HK-2 (cell line): ENCODE results near the gene FRG2.
"Not testable (repeated sequence)": the region's sequence is repeated elsewhere in the genome, so short reads cannot be mapped to it uniquely, and the experiment has no call there.

Experiments
- DNase-seq: peaks from one replicate; pipeline ENCODE4 v3.0.0-alpha.2; 2018; ENCODE audit not compliant: unreplicated experiment

FRG2 gene

DNA sequence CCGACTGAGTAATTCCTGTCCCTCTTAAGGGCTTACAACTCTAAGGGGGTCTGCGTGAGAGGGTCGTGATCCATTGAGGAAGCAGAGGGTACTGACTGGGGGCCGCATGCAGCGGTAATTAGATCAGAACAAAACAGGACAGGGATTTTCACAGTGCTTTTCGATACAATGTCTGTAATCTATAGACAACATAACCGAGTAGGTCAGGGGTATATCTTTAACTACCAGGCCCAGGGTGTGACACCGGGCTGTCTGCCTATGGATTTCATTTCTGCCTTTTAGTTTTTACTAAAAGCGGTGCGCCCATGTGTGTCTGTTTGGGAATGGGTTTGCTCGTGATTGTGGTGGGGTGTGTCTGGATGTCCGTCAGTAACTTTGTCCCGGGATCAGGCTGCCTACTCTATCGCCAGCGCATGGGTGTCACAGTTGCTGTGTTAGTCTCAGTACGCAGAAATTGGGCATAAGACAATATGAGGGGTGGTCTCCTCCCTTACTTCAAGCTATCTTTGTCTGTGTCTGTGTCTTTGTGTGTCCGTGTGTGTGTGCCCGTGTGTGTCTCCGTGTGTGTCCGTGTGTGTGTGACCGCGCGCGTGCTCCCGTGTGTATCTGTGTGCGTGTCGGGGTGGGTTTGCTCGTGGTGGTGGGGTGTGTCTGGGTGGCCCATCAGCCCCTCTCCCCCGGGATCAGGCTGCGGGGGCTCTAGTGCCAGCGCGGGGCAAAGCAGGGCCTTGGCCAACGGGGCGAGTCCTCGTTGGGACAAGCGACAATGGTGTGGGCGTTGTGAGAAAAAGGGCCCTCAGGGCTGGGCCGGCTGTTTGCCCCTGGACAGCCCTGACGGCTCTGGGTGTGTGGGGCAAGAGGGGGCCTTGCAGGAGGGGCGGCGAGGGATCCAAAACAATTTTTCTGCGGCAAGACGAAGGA, 10.4 kb downstream of the FRG2 start:
- no peak for DNase-seq

DNA sequence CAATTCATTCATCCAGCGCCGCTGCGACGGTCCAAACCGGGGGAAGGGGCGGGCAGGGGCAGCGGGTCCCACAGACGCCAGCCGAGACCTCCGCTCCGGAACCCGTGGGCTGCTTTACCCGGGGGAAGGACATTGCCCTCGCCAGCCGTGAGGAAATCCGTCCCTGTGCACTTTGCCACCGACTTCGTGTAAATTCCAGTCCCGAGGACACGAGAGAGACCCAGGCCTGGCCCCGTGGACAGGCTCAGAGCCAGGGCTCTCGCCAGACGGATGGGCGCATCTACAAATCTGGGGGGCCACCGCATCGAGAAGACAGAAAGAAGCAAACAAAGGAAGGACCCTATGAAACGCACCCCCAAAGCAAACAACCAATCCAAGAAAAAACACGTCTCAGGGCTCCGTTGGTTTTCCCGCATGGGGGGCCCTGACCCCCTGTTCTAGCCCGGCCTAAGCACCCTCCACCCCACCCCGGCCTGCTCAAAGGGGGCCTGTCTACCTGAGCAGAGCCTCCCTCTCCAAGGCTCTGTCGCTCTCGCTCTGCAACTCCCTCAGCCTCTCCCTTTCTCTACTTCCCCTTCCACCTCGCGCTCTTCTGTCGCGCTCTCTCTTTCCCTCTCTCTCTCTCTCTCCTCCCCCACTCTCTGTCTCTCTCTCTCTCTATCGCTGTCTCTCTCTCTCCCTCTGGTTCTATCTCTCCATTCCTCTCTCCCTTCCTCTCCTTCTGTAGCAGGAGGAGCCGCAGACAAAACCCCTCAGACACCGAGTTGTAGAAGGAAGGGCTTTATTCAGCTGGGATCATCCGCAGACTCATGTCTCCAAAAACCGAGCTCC, 11.3 kb downstream of the FRG2 start:
- DNase-seq: no peak

- DNase-seq: peak; percentile 84
These were observed 12.1 kb downstream of the FRG2 start for GRCh38 chr4:190014771-190015537.

- not testable (repeated sequence) for DNase-seq
These were observed 37.1 kb downstream of the FRG2 start for GRCh38 chr4:189989941-189990340.

- no peak for DNase-seq
These were observed 38.1 kb downstream of the FRG2 start for GRCh38 chr4:189988877-189989431.

- not testable (repeated sequence) for DNase-seq
These were observed 41.3 kb downstream of the FRG2 start for GRCh38 chr4:189985651-189986243.

GRCh38 chr4:189984661-189985060, 42.4 kb downstream of the FRG2 start:
- DNase-seq: not testable (repeated sequence)

- not testable (repeated sequence) for DNase-seq
These were observed 43.0 kb downstream of the FRG2 start for GRCh38 chr4:189983916-189984526.

GRCh38 chr4:189981970-189982369, 45.1 kb downstream of the FRG2 start:
- DNase-seq: no peak

DNA sequence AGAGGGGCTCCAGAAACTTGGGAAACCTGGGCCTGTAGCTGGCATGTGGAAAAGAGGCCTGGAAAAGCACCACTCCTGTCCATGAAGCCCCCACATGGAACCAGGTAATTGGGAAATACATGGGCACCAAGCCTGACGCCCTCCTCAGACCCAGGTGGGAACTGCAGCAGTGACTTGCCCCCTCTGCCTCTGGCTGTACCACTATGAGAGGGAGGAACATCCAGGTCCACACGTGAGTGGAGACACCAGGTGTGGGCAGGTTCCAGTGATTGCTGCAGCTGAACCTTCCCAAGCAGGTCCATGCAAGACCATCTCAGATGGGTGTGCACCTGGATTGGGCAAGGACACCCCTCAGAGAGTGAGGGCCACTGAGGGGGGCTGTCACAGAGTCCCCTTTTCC, 46.8 kb downstream of the FRG2 start:
- not testable (repeated sequence) for DNase-seq

DNA sequence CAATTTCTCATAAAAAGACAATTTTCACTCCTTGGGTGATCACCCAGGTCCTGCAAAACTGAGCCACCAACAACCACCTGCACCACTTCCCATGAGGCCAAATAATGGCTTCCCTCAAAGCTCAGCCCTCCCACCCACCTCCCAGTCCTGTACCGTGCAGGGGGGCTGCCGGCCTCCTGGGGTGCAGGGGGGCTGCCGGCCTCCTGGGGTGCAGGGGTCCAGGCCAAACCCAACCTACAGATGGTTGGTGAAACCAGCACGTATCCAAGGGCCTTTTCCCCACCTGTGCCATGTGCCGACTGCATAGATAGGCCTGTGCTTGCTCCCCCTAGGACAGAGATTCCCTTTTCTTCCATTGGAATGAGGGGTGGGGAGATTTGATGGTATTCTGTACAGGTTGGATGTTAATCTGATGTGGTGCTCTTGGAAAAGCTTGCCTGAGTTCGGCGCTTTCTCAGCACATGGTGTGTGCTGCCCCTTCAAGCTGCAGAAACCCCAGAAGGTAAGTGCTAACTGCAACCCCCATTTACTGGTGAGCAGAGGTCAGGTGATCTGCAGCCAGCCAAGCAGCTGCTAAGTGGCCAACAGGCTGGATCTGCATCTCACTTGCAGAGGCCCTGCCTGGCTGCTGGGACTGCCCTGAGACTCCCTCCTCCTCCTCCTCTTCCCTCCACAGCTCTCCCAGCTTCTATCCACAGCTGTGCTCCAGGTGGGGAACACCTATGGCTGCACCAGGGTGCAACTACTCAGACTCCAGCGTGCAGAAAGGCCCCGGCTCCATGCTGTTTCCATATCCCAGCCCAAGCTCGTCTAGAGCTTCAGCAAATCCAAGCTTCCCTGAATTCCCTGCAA, 47.6 kb downstream of the FRG2 start:
- DNase-seq: no peak
